ENCODE results near the gene MLXIP. TPM values are rescaled to one million over a fixed set of nuclear protein-coding genes. Genes with fewer than 3 reads are reported as not detected.

MLXIP gene
- total RNA-seq, 1 donor from 2014 or later = 34.2 TPM

- no peak overlapping the region for H3K4me3 ChIP-seq (ENCODE audit: low read depth, low read length)
- no peak for DNase-seq (ENCODE audit: low read depth)
- no peak for TF ChIP-seq CTCF (IDR thresholded peaks at IDR 0.05; ENCODE audit: insufficient read depth, low read length, poor library complexity, severe bottlenecking)
- H3K36me3 ChIP-seq (ENCODE audit: control insufficient read depth, insufficient read depth, low read length) = peaks cover 2% of the 10 kb centered on the region
- H3K27me3 ChIP-seq (ENCODE audit: control insufficient read depth, insufficient read depth, low read length) = no peaks in the 10 kb centered on the region
These were observed 35.1 kb upstream of the MLXIP start for GRCh38 chr12:122043476-122043875.

GRCh38 chr12:122045262-122045661 lies 33.3 kb upstream of the MLXIP start:
- DNase-seq (ENCODE audit: low read depth) = no peak
- TF ChIP-seq CTCF (IDR thresholded peaks at IDR 0.05; ENCODE audit: insufficient read depth, low read length, poor library complexity, severe bottlenecking) = no peak
- H3K36me3 ChIP-seq (ENCODE audit: control insufficient read depth, insufficient read depth, low read length) = peaks cover 2% of the 10 kb centered on the region

GRCh38 chr12:122046145-122046544 lies 32.4 kb upstream of the MLXIP start:
- no peak overlapping the region for H3K4me3 ChIP-seq (ENCODE audit: low read depth, low read length)
- H3K27me3 ChIP-seq (ENCODE audit: control insufficient read depth, insufficient read depth, low read length) = no peaks in the 10 kb centered on the region
- TF ChIP-seq CTCF (IDR thresholded peaks at IDR 0.05; ENCODE audit: insufficient read depth, low read length, poor library complexity, severe bottlenecking) = no peak
- H3K36me3 ChIP-seq (ENCODE audit: control insufficient read depth, insufficient read depth, low read length) = peaks cover 2% of the 10 kb centered on the region
- no peak for DNase-seq (ENCODE audit: low read depth)

More at GRCh38 chr12:122045262-122045661, 33.3 kb upstream of the MLXIP start:
- Histone ChIP-seq H3K4me3 (ENCODE audit: low read depth, low read length) (no peak overlapping the region), H3K27me3 (ENCODE audit: control insufficient read depth, insufficient read depth, low read length) (no peaks in the 10 kb centered on the region)

GRCh38 chr12:122048151-122048550 lies 30.4 kb upstream of the MLXIP start:
- no peaks in the 10 kb centered on the region for H3K27me3 ChIP-seq (ENCODE audit: control insufficient read depth, insufficient read depth, low read length)
- peaks cover 2% of the 10 kb centered on the region for H3K36me3 ChIP-seq (ENCODE audit: control insufficient read depth, insufficient read depth, low read length)
- DNase-seq (ENCODE audit: low read depth) = no peak
- no peak for TF ChIP-seq CTCF (IDR thresholded peaks at IDR 0.05; ENCODE audit: insufficient read depth, low read length, poor library complexity, severe bottlenecking)
- H3K4me3 ChIP-seq (ENCODE audit: low read depth, low read length) = no peak overlapping the region

- Histone ChIP-seq H3K27me3 (ENCODE audit: control insufficient read depth, insufficient read depth, low read length) (no peaks in the 10 kb centered on the region), H3K36me3 (ENCODE audit: control insufficient read depth, insufficient read depth, low read length) (peaks cover 2% of the 10 kb centered on the region), H3K4me3 (ENCODE audit: low read depth, low read length) (no peak overlapping the region)
- no peak for TF ChIP-seq CTCF (IDR thresholded peaks at IDR 0.05; ENCODE audit: insufficient read depth, low read length, poor library complexity, severe bottlenecking)
- no peak for DNase-seq (ENCODE audit: low read depth)
These were observed 28.7 kb upstream of the MLXIP start for GRCh38 chr12:122049827-122050226.

- DNase-seq (ENCODE audit: low read depth) = no peak
- no peak overlapping the region for H3K4me3 ChIP-seq (ENCODE audit: low read depth, low read length)
- peaks cover 2% of the 10 kb centered on the region for H3K36me3 ChIP-seq (ENCODE audit: control insufficient read depth, insufficient read depth, low read length)
- no peaks in the 10 kb centered on the region for H3K27me3 ChIP-seq (ENCODE audit: control insufficient read depth, insufficient read depth, low read length)
- no peak for TF ChIP-seq CTCF (IDR thresholded peaks at IDR 0.05; ENCODE audit: insufficient read depth, low read length, poor library complexity, severe bottlenecking)
These were observed 27.9 kb upstream of the MLXIP start for GRCh38 chr12:122050706-122051105.

Data from kidney epithelial cell (primary cell).